Measurements from ENCODE around the gene C17orf67.
"Not testable (repeated sequence)": the region's sequence is repeated elsewhere in the genome, so short reads cannot be mapped to it uniquely, and the experiment has no call there.

Gene C17orf67

DNA sequence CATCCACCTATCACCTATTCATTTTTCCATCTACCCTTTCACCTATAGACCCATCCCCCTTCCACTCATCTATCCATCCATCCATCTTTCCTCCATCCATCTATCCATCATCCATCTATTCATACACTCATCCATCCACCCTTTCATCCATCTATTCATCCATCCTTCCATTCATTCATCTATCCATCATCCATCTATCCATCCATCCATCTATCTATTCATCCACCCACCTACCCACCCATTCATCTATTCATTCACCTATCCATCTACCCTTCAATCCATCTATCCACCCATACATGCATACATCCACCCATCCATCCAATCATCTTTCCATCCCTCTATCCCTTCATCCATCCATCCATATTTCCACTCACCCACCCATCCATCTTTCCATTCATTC, 63.3 kb downstream of the C17orf67 start:
- DNase-seq = no peak

DNA sequence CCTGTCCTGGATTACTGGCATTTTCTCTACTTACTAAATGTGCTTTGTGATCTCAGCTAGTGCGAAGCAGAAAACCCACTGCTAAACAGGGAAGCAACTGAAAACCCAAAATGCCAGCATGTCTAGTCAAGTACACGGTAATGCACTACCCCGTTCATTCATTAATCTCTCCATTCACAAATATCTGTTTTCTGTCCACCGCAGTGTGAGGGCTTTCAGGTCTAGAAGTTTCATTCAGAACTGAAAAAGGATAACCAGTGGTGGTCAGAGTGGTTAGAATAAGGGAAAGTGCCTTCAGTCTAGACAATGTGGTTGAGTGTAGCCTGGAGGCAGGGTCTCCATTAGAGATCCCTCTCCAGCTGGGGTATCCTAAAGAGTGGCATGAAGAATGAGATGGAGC, 68.3 kb downstream of the C17orf67 start:
- no peak for DNase-seq

GRCh38 chr17:56762988-56763387, 70.7 kb downstream of the C17orf67 start:
- no peak for DNase-seq

GRCh38 chr17:56762144-56762543, 71.6 kb downstream of the C17orf67 start:
- no peak for DNase-seq

- DNase-seq = no peak
Observed at GRCh38 chr17:56761387-56761786, 72.3 kb downstream of the C17orf67 start.

DNA sequence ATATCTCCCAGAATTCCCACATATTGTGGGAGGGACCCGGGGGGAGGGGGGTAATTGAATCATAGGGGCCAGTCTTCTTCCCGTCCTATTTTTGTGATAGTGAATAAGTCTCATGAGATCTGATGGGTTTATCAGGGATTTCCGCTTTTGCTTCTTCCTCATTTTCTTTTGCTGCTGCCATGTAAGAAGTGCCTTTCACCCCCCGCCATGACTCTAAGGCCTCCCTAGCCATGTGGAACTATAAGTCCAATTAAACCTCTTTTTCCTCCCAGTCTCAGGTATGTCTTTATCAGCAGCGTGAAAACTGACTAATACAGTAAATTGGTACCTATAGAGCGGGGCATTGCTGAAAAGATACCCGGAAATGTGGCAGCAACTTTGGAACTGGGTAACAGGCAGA, 76.1 kb downstream of the C17orf67 start:
- DNase-seq = not testable (repeated sequence)

- no peak for DNase-seq
Observed at GRCh38 chr17:56756536-56756935, 77.2 kb downstream of the C17orf67 start.

DNA sequence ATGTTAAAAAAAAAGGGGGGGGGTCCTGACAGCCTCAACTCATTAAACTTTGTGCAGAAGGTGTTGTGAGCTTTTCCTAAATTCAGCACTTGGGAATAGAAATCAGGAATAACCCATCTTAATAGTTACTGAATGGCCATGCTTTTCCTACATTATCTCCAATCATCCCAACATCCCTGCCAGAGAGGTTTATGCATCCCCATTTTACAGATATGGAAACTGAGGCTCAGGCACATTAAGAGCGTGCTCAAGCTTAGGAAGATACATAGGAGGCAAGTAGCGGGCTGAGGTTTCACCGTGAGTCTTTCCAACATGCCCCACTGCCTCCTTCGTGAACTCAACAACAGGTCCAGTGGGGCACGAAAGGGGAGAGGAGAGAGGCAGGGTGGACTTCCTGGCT, 78.4 kb downstream of the C17orf67 start:
- no peak for DNase-seq

DNA sequence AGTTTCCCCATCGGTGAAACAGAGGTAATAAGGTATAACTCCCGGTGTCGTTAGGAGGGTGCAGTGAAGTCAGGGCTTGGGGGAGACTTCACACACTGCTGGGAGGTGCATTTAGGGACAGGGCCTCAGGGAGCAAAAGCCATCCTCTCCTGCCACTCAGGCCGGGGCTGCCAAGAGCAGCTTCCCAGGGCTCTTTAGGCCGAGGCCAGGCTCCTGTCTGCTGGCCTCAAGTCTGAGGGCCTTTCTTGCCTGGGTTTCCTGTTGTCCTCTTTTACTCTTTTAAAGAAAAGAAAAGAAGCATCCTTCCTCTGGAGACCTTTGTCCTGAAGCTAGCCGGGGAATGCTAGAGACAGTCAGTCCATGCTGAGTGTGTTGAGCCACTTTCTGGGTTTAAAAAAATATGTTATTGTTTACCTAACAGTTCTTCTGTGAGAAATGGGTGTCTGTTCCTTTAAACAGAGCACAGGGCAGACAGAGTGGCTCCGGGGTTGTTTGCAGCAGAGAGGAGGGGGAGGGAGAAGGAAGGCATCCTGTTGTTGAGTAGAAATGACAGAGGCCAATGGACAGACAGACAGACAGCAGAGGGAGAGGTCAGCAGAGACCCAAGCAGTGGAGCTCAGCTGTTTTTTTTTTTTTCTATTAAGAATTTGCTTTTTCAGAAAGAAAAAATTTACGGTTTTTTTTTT, 79.1 kb downstream of the C17orf67 start:
- peak; percentile 36 for DNase-seq

- DNase-seq = no peak
Observed at GRCh38 chr17:56752263-56752836, 81.4 kb downstream of the C17orf67 start.

DNA sequence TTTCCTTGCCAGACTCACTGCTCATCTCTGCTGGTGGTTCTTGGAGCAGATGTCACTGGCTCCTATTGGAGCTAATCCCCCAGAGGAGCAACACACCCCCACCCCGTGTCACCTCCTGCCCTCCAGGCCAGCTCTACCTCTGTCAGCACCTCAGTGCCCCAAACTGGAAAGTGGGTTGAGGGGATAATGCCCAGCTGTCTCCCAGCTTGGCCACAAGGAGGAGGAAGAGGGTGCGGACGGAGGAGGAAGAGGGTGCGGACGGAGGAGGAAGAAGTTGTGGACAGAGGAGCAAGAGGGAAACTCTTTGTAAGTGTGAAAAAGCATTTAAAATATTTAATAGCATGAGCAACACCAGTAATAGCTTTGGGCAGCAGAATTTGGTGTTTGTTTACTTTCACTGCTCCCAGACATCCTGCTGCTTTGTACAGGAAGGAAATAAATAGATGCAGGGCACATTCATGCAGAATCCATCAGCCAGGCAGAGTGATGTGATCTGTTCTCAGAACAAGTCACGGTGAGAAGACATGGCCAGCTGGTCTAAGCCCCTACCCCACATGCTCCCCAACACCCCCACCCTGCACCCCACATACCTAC, 82.5 kb downstream of the C17orf67 start:
- no peak for DNase-seq

DNA sequence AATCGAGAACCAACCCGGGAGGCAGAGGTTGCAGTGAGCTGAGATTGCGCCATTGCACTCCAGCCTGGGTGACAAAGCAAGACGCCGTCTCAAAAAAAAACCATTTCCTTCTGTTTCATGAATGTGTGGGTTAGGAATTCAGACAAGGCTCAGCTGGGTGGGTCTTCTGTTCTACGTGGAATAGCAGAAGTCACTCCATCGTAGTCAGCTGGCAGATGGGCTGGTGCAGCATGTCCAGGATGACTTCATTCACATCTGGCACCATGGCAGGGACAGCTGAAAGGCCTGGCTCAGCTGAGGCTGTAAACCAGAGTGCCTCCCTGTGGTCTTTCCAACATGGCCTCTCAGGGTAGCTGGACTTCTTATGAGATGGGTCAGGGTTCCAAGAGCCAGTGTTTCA, 89.0 kb downstream of the C17orf67 start:
- no peak for DNase-seq

GRCh38 chr17:56742601-56743000, 91.1 kb downstream of the C17orf67 start:
- no peak for DNase-seq

All from OCI-M1 (cell line).